ENCODE measurements around the gene WBP2NL. TPM values are rescaled to one million over a fixed set of nuclear protein-coding genes. Genes with fewer than 3 reads are reported as not detected.

The WBP2NL gene
- total RNA-seq, 1 donor from 2014 or later = 1.9 TPM

DNA sequence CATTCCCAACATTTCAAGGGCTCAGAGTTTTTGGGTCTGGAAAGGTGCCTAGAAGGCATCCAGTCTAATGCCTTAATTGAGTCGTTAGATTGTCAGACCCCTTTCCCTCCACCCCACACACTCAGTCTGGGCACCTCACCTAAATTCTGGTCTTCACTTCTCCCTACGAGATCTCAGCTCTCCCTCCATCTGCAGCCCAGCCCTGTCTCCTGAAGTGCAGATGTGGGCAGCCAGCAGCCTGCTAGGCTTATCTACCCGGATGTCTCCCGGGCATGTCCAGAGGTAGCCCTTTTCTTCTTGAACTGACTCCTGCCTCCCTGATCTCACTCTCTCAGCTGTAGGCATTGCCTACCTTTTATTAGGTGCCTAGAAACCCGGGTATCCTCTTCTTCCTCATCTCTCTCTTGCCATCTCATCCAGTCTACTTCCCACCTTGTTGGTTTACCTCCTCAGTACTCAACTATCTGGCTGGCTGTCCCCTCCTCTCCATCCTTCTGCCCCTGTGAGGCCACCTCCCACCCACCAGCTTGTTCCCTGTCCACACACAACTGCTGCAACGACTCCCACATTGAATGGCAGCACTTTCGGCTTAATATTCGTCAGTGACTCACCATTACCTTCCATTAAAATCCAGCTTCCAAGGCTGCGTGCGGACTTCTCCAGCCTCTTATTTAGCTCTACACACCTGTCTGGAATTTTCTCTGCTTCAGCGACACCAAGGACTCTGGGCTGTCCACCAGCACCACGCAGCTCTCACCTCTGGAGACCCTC lies 23.1 kb upstream of the WBP2NL start:
- Histone ChIP-seq H3K36me3 (no peaks in the 10 kb centered on the region), H3K9me3 (no peaks in the 10 kb centered on the region), H3K4me3 (no peak overlapping the region), H3K4me1 (peaks cover 5% of the 10 kb centered on the region), H3K27ac (no peak overlapping the region), H3K27me3 (ENCODE audit: low read depth) (peaks cover 53% of the 10 kb centered on the region)
- no peak for DNase-seq
- intact Hi-C loops (cut with DNase I) = no loop called here
- ATAC-seq = no peak
- TF ChIP-seq, protein P1, sequence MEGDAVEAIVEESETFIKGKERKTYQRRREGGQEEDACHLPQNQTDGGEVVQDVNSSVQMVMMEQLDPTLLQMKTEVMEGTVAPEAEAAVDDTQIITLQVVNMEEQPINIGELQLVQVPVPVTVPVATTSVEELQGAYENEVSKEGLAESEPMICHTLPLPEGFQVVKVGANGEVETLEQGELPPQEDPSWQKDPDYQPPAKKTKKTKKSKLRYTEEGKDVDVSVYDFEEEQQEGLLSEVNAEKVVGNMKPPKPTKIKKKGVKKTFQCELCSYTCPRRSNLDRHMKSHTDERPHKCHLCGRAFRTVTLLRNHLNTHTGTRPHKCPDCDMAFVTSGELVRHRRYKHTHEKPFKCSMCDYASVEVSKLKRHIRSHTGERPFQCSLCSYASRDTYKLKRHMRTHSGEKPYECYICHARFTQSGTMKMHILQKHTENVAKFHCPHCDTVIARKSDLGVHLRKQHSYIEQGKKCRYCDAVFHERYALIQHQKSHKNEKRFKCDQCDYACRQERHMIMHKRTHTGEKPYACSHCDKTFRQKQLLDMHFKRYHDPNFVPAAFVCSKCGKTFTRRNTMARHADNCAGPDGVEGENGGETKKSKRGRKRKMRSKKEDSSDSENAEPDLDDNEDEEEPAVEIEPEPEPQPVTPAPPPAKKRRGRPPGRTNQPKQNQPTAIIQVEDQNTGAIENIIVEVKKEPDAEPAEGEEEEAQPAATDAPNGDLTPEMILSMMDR (IDR thresholded peaks at IDR 0.05) = no peak

DNA sequence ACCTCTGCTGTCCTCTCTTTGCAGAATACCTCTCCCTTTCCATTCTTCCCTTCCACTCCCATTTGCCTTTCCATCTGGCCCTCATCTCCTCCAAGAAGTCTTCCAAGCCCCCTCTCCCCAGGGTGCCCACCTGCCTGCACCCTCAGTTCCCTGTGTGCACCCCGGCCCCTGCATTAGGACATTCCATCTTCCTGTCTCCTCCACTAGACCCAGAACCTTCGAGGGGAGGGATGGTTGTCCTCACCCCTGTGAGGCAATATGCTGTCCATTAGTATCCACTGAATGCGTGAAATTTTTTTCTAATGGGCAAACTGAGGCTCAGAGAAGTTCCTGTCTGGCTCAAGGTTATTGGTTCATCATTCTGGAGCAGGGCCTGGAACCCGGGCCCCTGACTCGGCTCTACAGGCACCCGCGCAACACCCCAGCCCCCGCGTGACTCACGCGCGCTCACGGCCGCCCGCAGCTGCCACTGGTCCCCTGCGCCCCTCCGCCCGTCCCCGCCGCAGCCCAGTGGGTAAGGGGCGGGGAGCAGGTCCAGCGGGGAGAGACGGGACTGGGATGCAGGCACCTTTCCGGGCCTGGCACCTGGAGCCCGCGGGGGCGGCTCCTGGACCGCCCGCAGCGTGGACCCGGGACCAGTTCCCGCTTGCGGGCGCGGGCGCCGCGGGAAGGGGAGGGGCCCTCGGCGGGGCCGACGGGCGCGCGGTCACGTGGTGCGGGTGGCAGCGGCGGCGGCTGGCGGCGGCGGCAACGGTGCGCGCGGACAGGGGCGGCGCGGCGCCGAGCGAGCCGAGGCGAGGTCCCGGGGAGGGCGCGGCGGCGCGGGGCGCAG lies 22.3 kb upstream of the WBP2NL start:
- DNase-seq (no peak), ATAC-seq (peak; percentile 67 to 72)
- no peaks in the 10 kb centered on the region for H3K36me3 ChIP-seq
- peaks cover 5% of the 10 kb centered on the region for H3K4me1 ChIP-seq
- TF ChIP-seq, protein P1 (IDR thresholded peaks at IDR 0.05) = no peak
- no peak overlapping the region for H3K27ac ChIP-seq
- no peaks in the 10 kb centered on the region for H3K9me3 ChIP-seq
- H3K4me3 ChIP-seq = peak overlapping the region; percentile 52
- peaks cover 53% of the 10 kb centered on the region for H3K27me3 ChIP-seq (ENCODE audit: low read depth)
- intact Hi-C loops (cut with DNase I) = no loop called here

DNA sequence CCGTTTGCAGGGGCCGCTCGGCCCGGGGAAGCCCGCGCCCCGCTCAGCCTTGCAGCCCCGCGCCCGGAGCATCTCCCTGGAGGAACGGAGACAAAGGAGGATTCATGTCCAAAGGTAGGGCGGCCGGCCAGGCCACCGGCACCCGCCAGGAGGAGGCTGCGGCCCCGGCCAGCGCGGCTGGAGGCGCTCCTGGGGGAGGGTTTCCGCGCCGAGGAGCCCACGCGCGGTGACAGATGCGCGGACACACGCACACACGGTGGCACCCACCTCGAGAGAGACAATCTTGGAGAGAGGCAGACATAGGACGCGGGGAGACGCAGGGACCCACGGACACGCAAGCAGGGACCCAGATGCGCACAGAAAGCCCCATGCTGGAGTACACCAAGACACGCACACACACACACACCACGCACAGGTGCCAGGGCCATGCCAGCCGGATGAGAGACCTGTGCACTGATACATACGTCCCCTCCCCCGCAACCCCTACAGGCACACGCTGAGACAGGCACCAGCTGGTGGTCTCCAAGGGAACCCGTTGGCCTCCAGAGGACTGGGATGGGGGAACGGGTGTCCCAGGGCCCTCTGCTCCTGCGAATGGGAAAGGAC lies 21.5 kb upstream of the WBP2NL start:
- Histone ChIP-seq H3K36me3 (no peaks in the 10 kb centered on the region), H3K9me3 (no peaks in the 10 kb centered on the region), H3K4me3 (peak overlapping the region; percentile 50), H3K4me1 (peaks cover 5% of the 10 kb centered on the region), H3K27ac (no peak overlapping the region), H3K27me3 (ENCODE audit: low read depth) (peaks cover 53% of the 10 kb centered on the region)
- peak in 1 of 2 donors; percentile 10 for ATAC-seq
- intact Hi-C loops (cut with DNase I) = no loop called here
- no peak for DNase-seq
- TF ChIP-seq, protein P1 (IDR thresholded peaks at IDR 0.05) = no peak

DNA sequence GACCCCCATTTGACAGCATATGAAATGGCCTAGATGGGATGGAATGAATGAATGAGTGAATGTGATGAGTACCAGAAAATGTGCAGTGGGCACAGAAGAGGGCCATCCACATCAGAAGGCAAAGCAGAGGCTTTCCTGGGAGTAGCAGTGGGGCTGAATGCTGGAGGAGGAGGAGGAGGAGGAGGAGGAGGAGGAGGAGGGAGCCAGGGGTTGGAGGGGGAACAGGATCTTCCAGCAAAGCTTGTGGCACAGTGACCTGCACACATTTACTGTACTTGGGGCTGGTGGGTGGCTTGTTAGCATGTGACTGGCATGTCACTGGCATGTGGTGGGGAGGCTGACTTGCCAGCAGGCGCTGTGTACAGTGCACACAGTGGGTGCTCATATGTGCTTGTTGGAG lies 19.9 kb upstream of the WBP2NL start:
- ATAC-seq = no peak
- no peak overlapping the region for H3K4me3 ChIP-seq
- no peaks in the 10 kb centered on the region for H3K36me3 ChIP-seq
- peaks cover 5% of the 10 kb centered on the region for H3K4me1 ChIP-seq
- intact Hi-C loops (cut with DNase I) = no loop called here
- H3K27me3 ChIP-seq (ENCODE audit: low read depth) = peaks cover 41% of the 10 kb centered on the region
- H3K9me3 ChIP-seq = no peaks in the 10 kb centered on the region
- DNase-seq = no peak
- no peak overlapping the region for H3K27ac ChIP-seq
- TF ChIP-seq, protein P1 (IDR thresholded peaks at IDR 0.05) = no peak

DNA sequence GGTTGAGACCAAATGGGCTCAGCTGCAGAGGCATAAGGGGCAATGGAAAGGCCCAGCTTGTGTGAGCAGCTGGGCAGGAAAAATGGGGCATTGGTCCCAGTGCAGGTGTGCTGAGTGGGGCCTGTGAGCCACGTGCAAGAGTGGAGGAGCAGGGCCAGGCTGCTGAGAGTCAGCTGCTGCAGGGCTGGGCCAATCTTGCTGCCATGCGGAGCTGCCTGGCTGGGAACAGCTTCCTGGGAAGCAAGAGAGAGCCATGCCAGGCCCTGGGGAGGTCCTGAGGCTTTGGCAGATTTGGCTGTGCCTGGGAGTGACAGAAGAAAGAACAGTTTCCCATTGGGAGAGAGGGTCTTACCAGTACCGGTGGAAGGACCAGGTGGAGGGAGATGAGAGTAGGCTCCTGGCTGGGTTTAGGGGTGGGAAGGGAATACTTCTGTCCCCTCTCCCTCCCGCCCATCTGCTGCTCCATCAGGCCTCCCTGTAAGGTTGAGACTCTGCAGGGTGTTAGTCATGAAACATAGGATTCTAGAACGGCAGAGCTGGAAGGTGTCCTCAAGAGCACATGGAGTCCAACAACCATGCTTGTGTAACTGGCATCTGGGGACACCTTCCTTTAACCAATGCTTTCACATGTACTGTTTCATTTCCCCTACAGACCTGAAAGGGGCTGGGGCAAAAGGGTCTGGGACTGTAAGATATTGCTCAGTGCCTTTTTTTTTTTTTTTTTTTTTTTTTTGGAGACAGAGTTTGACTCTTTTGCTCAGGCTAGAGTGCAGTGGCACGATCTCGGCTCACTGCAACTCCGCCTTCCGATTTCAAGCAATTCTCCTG lies 19.0 kb upstream of the WBP2NL start:
- TF ChIP-seq, protein P1 (IDR thresholded peaks at IDR 0.05) = no peak
- ATAC-seq = no peak
- Histone ChIP-seq H3K4me1 (peaks cover 5% of the 10 kb centered on the region), H3K9me3 (no peaks in the 10 kb centered on the region), H3K4me3 (no peak overlapping the region), H3K27me3 (ENCODE audit: low read depth) (peaks cover 33% of the 10 kb centered on the region), H3K36me3 (no peaks in the 10 kb centered on the region), H3K27ac (no peak overlapping the region)
- intact Hi-C loops (cut with DNase I) = no loop called here
- DNase-seq = no peak

Measured in lower lobe of right lung (tissue), 2 donors.